OCI-LY1 (cell line): ENCODE results near the gene MMS22L.

Experiments
- EZH2 ChIP-seq: fragments of 200-600 bp; sonication (generic), shearing (Covaris generic); IDR thresholded peaks from 2 replicates; pipeline ENCODE4 v1.8.0; 2017; ENCODE audit warnings: borderline replicate concordance, mixed run types, mild to moderate bottlenecking, antibody characterized with exemption, low read length, moderate library complexity, mixed read lengths
- TF ChIP-seq, protein P1 (sequence below): fragments of 200-600 bp; sonication (generic), shearing (Covaris generic); IDR thresholded peaks from 2 replicates; pipeline ENCODE4 v1.5.1; 2017; ENCODE audit warnings: mild to moderate bottlenecking, antibody characterized with exemption, low read length, moderate library complexity, mixed read lengths

DNA sequence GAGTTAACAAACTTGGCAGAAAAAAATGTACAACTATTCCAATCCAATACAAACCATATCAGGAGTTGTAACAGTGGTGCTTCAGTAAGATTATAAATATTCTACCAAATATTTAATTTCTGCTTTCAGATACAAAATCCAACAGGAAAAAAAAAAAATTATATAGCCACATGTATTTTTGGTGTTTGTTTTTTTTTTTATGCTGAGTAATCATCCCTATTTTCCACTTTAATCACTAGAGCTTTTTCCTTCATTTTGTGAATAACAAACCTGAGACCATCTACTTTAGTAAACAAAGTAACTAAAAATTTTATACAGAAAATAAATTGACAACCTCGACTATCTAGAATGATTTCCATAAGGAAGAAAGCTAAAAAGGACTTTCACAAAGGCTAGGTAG lies 36.2 kb downstream of the MMS22L start:
- TF ChIP-seq, protein P1, sequence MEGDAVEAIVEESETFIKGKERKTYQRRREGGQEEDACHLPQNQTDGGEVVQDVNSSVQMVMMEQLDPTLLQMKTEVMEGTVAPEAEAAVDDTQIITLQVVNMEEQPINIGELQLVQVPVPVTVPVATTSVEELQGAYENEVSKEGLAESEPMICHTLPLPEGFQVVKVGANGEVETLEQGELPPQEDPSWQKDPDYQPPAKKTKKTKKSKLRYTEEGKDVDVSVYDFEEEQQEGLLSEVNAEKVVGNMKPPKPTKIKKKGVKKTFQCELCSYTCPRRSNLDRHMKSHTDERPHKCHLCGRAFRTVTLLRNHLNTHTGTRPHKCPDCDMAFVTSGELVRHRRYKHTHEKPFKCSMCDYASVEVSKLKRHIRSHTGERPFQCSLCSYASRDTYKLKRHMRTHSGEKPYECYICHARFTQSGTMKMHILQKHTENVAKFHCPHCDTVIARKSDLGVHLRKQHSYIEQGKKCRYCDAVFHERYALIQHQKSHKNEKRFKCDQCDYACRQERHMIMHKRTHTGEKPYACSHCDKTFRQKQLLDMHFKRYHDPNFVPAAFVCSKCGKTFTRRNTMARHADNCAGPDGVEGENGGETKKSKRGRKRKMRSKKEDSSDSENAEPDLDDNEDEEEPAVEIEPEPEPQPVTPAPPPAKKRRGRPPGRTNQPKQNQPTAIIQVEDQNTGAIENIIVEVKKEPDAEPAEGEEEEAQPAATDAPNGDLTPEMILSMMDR, result no peak
- TF ChIP-seq EZH2, result no peak
